Heart left ventricle (tissue), 16 donors: ENCODE data around the gene EEF1AKMT4. TPM values are rescaled to one million over a fixed set of nuclear protein-coding genes. Genes with fewer than 3 reads are reported as not detected.
A peak's percentile ranks its signal among the peaks of the same experiment; 100 is the strongest.

ENCODE experiments used
- ATAC-seq, 4 donors: fragments of 200-7000 bp; cut with Tn5 transposase; one replicate each; pipeline ENCODE4 v1.9.1; 2020 to 2022; ENCODE audit warnings: moderate library complexity in 4 of 4, mild to moderate bottlenecking in 3 of 4, moderate number of reproducible peaks in 1 of 4
- DNase-seq, 5 donors: peaks; one replicate each; pipeline ENCODE4 v3.0.0-alpha.2; 2020
- H3K27ac ChIP-seq, 12 donors: fragments of 200-600 bp; sonication (generic) in 4 of 12; one replicate each; pipeline versions ENCODE4 v1.5.0 to v1.8.0; 2016 to 2022; ENCODE audit warnings: mild to moderate bottlenecking in 2 of 12
- H3K27me3 ChIP-seq, 9 donors: fragments of 200-600 bp; sonication (generic) in 2 of 9; one replicate each; pipeline versions ENCODE4 v1.5.1 to v1.8.0; 2016 to 2022; ENCODE audit warnings: mild to moderate bottlenecking in 3 of 9
- H3K36me3 ChIP-seq, 9 donors: fragments of 200-600 bp; sonication (generic) in 2 of 9; one replicate each; pipeline versions ENCODE4 v1.5.0 to v1.8.0; 2018 to 2022; ENCODE audit warnings: mild to moderate bottlenecking in 2 of 9
- H3K4me1 ChIP-seq, 12 donors: fragments of 200-600 bp; sonication (generic) in 4 of 12; one replicate each; pipeline versions ENCODE4 v1.5.0 to v1.8.0; 2016 to 2022; ENCODE audit warnings: mild to moderate bottlenecking in 3 of 12
- H3K4me3 ChIP-seq, 12 donors: fragments of 200-600 bp; sonication (generic) in 4 of 12; one replicate each; pipeline versions ENCODE4 v1.5.0 to v1.8.0; 2017 to 2022; ENCODE audit warnings: mild to moderate bottlenecking in 9 of 12, moderate library complexity in 4 of 12
- H3K9me3 ChIP-seq, 12 donors: fragments of 200-600 bp; sonication (generic) in 4 of 12; one replicate each; pipeline versions ENCODE4 v1.5.0 to v1.8.0; 2016 to 2022; ENCODE audit warnings: mild to moderate bottlenecking in 1 of 12
- CTCF ChIP-seq, 12 donors: fragments of 200-600 bp; sonication (generic) in 4 of 12; IDR thresholded peaks; one replicate each; pipeline versions ENCODE4 v1.5.0 to v1.8.0; 2018 to 2022; ENCODE audit warnings: antibody characterized with exemption in 12 of 12, mild to moderate bottlenecking in 5 of 12
- POLR2A ChIP-seq, 2 donors: fragments of 450-650 bp; IDR thresholded peaks; one replicate each; pipeline ENCODE4 v1.6.1; 2017; ENCODE audit warnings: antibody characterized with exemption in 2 of 2, mild to moderate bottlenecking in 2 of 2, moderate library complexity in 2 of 2
- WGBS, 4 donors: extraction: QIAGEN DNeasy Blood & Tissue Kit in 2 of 4; methylation state at CpG; one replicate each; pipeline versions ENCODE4 v1.1.5 to v1.1.7; 2013 to 2018; 5-methylcytosine and 5-hydroxymethylcytosine counted together
- intact Hi-C, 10 donors: fragments of 100-400 bp; cut with DNase I; formaldehyde crosslinking; loops; one replicate each; pipeline versions ENCODE4 v1.11.1 to v1.14.2; 2022
- polyA plus RNA-seq, 2 donors: library from polyadenylated mRNA; stranded (reverse); fragments of 200-250 nt; gene quantifications; one replicate each; pipeline ENCODE4 v1.2.3, GENCODE V29; 2013
- total RNA-seq, 9 donors: library from RNA; depleted of rRNA in 2 of 9; stranded (reverse); fragments of >200 nt in 2 of 9; fragmentation: NEBNext Ultra II Directional in 3 of 9; extraction: Animal tissue kit (Norgen Biotek cat#: 25700) in 3 of 9; gene quantifications; one replicate each; pipeline versions ENCODE4 v1.1.0 to v1.2.4, GENCODE V29; 2016 to 2023
- donor health status: ischemic (EF 13 %, LVEDD 7.1; RV severe dilation, severe dysfunction).
- donor health status: healthy with polysubstance abuse.
- donor health status: DM: no; HTN: yes; CAD: no.
- donor health status: DM: no; HTN: no; CAD: no.
- donor health status: ischemic (EF 25% LVEDD 6.9; RV normal size, moderate dysfunction).
- donor health status: ischemic (EF 25% LVEDD 5.7; RV mildly dilated, moderate dysfunction).
- donor health status: healthy.
- donor health status: DM: yes; HTN: yes; CAD: no.
- donor health status: ischemic (EF 35%, LVEDD 5.7; RV mildly dilated, moderate dysfunction).
- donor health status: nonischemic (EF 11% LVEDD 7.7; RV severe dilation, severe dysfunction).
- donor health status: DM: yes; HTN: yes; CAD: no.
- donor health status: PGD.
- donor health status: ischemic (EF 29% LVEDD 5.4; RV normal size, mild dysfunction).
- donor health status: nonischemic (EF 23%, LVEDD 6.1; RV moderate dilation, normal function).

EEF1AKMT4 gene
- total and polyA plus RNA-seq, 11 donors, result 0.66 to 16.7 (median 2.1) TPM

GRCh38 chr3:184231671-184232070 lies 17.8 kb upstream of the EEF1AKMT4 start:
- intact Hi-C loops, result no loop called here
- no peak overlapping the region for H3K27ac ChIP-seq
- no peaks in the 10 kb centered on the region for H3K9me3 ChIP-seq
- no peaks in the 10 kb centered on the region for H3K36me3 ChIP-seq
- DNase-seq (no peak), ATAC-seq (no peak)
- peaks cover 0 to 22% (median 12%) of the 10 kb centered on the region in 12 donors for H3K4me1 ChIP-seq
- TF ChIP-seq CTCF (IDR thresholded peaks at IDR 0.05), result no peak
- TF ChIP-seq POLR2A (IDR thresholded peaks at IDR 0.05), result no peak
- 63 to 75% (median 64%) methylated on average over 3 of the region's 3 CpGs for WGBS, 4 donors
- peaks cover 20 to 62% (median 32%) of the 10 kb centered on the region in 9 donors for H3K27me3 ChIP-seq
- no peak overlapping the region for H3K4me3 ChIP-seq

- Histone ChIP-seq H3K27me3 (peaks cover 20 to 51% (median 32%) of the 10 kb centered on the region in 9 donors), H3K4me1 (peaks cover 0 to 22% (median 12%) of the 10 kb centered on the region in 12 donors), H3K27ac (no peak overlapping the region), H3K36me3 (no peaks in the 10 kb centered on the region), H3K4me3 (no peak overlapping the region), H3K9me3 (no peaks in the 10 kb centered on the region)
- intact Hi-C loops, result no loop called here
- WGBS, 4 donors, result 81 to 87% (median 85%) methylated on average over 18 to 23 of the region's 23 CpGs
- ATAC-seq, result no peak
- no peak for TF ChIP-seq CTCF (IDR thresholded peaks at IDR 0.05)
- no peak for DNase-seq
Observed at GRCh38 chr3:184233127-184233843, 16.2 kb upstream of the EEF1AKMT4 start.

GRCh38 chr3:184234224-184234623 lies 15.2 kb upstream of the EEF1AKMT4 start:
- Histone ChIP-seq H3K36me3 (no peaks in the 10 kb centered on the region), H3K9me3 (no peaks in the 10 kb centered on the region), H3K27me3 (peaks cover 20 to 51% (median 30%) of the 10 kb centered on the region in 9 donors), H3K4me3 (no peak overlapping the region), H3K4me1 (peaks cover 0 to 19% (median 11%) of the 10 kb centered on the region in 12 donors), H3K27ac (no peak overlapping the region)
- intact Hi-C loops, result no loop called here
- TF ChIP-seq CTCF (IDR thresholded peaks at IDR 0.05) (peak in 1 of 12 donors; percentile 34), POLR2A (IDR thresholded peaks at IDR 0.05) (no peak)
- ATAC-seq (peak in 3 of 4 donors; percentile 43 to 63 (median 60)), DNase-seq (peak in 4 of 5 donors; percentile 40 to 65 (median 52))
- 22 to 67% (median 26%) methylated on average over 1 to 4 of the region's 4 CpGs for WGBS, 4 donors

- peaks cover 15 to 46% (median 24%) of the 10 kb centered on the region in 9 donors for H3K27me3 ChIP-seq
- no peak for DNase-seq
- ATAC-seq, result no peak
- no peaks in the 10 kb centered on the region for H3K9me3 ChIP-seq
- no peak overlapping the region for H3K4me3 ChIP-seq
- peaks cover 0 to 13% (median 6%) of the 10 kb centered on the region in 12 donors for H3K4me1 ChIP-seq
- intact Hi-C loops, result loop anchor here in 1 of 10 donors (5.0 kb wide), 1 partner anchor 88 kb away; no protein-coding TSS in a partner anchor
- H3K27ac ChIP-seq, result no peak overlapping the region
- TF ChIP-seq POLR2A (IDR thresholded peaks at IDR 0.05), result no peak
- no peak for TF ChIP-seq CTCF (IDR thresholded peaks at IDR 0.05)
- no peaks in the 10 kb centered on the region for H3K36me3 ChIP-seq
- WGBS, 4 donors, result 84 to 87% (median 85%) methylated on average over 17 to 19 of the region's 19 CpGs
Observed at GRCh38 chr3:184234671-184235380, 14.6 kb upstream of the EEF1AKMT4 start.
